Measurements from ENCODE around the gene SEC24A.

- TF ChIP-seq POLR2A (IDR thresholded peaks at IDR 0.05; ENCODE audit: low read depth, low read length) (no peak), POLR2AphosphoS5 (IDR thresholded peaks at IDR 0.05; ENCODE audit: low read depth, low read length) (no peak), PAX5 (IDR thresholded peaks at IDR 0.05; ENCODE audit: insufficient read depth, low read length, severe bottlenecking) (no peak), TAF1 (IDR thresholded peaks at IDR 0.05; ENCODE audit: low read depth, low read length) (no peak), SPI1 (IDR thresholded peaks at IDR 0.05; ENCODE audit: low read depth, low read length) (no peak)
Measured at GRCh38 chr5:134638760-134639201, 9.8 kb upstream of the SEC24A start.

Data from GM12891 (cell line).